ENCODE measurements around the gene C10orf120. TPM values are rescaled to one million over a fixed set of nuclear protein-coding genes. Genes with fewer than 3 reads are reported as not detected.

C10orf120 gene
- total RNA-seq, 1 experiment from 2014 or later: not detected

DNA sequence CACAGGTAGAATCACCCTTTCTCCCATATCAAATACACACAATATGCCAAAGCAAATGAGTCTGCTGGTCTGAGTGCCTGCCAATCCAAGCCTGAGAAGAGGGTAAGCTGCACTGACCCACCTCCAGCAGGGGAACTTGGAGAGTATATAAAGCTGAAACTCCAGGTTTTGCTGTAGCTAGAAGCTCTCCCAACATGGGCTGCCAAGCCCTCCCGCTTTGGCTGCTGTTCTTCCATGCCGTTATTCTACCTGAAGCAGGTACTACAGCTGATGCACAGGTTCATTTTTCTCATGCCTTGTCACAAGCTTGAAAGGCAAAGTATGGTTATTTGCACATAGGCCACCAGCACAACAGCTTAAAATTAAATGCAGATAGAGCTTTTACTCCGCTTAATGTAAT is 21.5 kb upstream of the C10orf120 start:
- H3K4me1 ChIP-seq (ENCODE audit: control insufficient read depth, insufficient read depth, low read length): no peaks in the 10 kb centered on the region
- intact Hi-C loops (cut with micrococcal nuclease; ENCODE audit: unreplicated experiment): no loop called here
- TF ChIP-seq POLR2AphosphoS5 (IDR thresholded peaks at IDR 0.05; ENCODE audit: low read depth, low read length): no peak
- TF ChIP-seq TCF7L2 (IDR thresholded peaks at IDR 0.05; ENCODE audit: low read depth, low read length): no peak
- no peak for TF ChIP-seq SIN3A (IDR thresholded peaks at IDR 0.05; ENCODE audit: borderline replicate concordance, insufficient read depth, low read depth, low read length)
- TF ChIP-seq, protein P1, sequence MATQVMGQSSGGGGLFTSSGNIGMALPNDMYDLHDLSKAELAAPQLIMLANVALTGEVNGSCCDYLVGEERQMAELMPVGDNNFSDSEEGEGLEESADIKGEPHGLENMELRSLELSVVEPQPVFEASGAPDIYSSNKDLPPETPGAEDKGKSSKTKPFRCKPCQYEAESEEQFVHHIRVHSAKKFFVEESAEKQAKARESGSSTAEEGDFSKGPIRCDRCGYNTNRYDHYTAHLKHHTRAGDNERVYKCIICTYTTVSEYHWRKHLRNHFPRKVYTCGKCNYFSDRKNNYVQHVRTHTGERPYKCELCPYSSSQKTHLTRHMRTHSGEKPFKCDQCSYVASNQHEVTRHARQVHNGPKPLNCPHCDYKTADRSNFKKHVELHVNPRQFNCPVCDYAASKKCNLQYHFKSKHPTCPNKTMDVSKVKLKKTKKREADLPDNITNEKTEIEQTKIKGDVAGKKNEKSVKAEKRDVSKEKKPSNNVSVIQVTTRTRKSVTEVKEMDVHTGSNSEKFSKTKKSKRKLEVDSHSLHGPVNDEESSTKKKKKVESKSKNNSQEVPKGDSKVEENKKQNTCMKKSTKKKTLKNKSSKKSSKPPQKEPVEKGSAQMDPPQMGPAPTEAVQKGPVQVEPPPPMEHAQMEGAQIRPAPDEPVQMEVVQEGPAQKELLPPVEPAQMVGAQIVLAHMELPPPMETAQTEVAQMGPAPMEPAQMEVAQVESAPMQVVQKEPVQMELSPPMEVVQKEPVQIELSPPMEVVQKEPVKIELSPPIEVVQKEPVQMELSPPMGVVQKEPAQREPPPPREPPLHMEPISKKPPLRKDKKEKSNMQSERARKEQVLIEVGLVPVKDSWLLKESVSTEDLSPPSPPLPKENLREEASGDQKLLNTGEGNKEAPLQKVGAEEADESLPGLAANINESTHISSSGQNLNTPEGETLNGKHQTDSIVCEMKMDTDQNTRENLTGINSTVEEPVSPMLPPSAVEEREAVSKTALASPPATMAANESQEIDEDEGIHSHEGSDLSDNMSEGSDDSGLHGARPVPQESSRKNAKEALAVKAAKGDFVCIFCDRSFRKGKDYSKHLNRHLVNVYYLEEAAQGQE (IDR thresholded peaks at IDR 0.05; ENCODE audit: insufficient read depth in 1 of 2, low read depth in 2 of 2, low read length in 1 of 2): no peak
- no TSS peak for BruUV-seq (replicated peaks)
- POLR2A ChIA-PET: no interaction called here
- H3K27ac ChIP-seq (ENCODE audit: low read length): no peak overlapping the region
- ATAC-seq: no peak
- CTCF ChIA-PET: no interaction called here
- H3K9me3 ChIP-seq (ENCODE audit: control insufficient read depth, insufficient read depth, low read depth, low read length): no peaks in the 10 kb centered on the region
- no peak overlapping the region for H3K4me3 ChIP-seq (ENCODE audit: low read depth in 2 of 2, low read length in 2 of 2)
- no peaks in the 10 kb centered on the region for H3K36me3 ChIP-seq (ENCODE audit: control insufficient read depth, insufficient read depth, low read length)
- no peak for DNase-seq (ENCODE audit: low read depth, low spot score)
- in situ Hi-C loops (cut with HindIII; ENCODE audit: low pct_unique_long_range_greater_than_20kb, low sequenced_read_pairs): no loop called here
- H3K27me3 ChIP-seq (ENCODE audit: control insufficient read depth, insufficient read depth, low read length): peaks cover 37% of the 10 kb centered on the region

DNA sequence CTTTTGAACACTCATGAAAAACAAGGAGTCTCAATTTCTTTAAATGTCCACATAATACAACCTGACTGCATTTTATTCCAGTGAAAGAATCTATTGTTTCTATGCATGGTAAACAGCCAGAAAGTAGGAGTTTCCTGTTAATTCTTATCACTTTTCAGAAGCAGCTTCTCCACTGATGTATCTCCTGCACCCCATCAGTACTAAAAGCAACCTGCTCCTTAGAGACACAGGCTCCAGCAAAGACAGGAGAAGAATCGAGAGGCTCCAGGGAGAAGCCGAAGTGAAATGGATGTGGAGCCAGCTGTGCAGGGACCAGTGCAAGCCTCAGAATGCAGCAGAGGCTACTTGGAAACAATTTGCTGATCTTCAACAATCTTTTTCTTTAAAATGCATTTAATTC is 16.4 kb upstream of the C10orf120 start:
- Histone ChIP-seq H3K9me3 (ENCODE audit: control insufficient read depth, insufficient read depth, low read depth, low read length) (no peaks in the 10 kb centered on the region), H3K36me3 (ENCODE audit: control insufficient read depth, insufficient read depth, low read length) (no peaks in the 10 kb centered on the region), H3K27me3 (ENCODE audit: control insufficient read depth, insufficient read depth, low read length) (peaks cover 49% of the 10 kb centered on the region), H3K4me1 (ENCODE audit: control insufficient read depth, insufficient read depth, low read length) (no peaks in the 10 kb centered on the region), H3K4me3 (ENCODE audit: low read depth in 2 of 2, low read length in 2 of 2) (no peak overlapping the region), H3K27ac (ENCODE audit: low read length) (no peak overlapping the region)
- BruUV-seq (replicated peaks): no TSS peak
- ATAC-seq: no peak
- intact Hi-C loops (cut with micrococcal nuclease; ENCODE audit: unreplicated experiment): no loop called here
- ChIA-PET POLR2A (no interaction called here), CTCF (no interaction called here)
- in situ Hi-C loops (cut with HindIII; ENCODE audit: low pct_unique_long_range_greater_than_20kb, low sequenced_read_pairs): no loop called here
- DNase-seq (ENCODE audit: low read depth, low spot score): no peak
- TF ChIP-seq POLR2AphosphoS5 (IDR thresholded peaks at IDR 0.05; ENCODE audit: low read depth, low read length) (no peak), SIN3A (IDR thresholded peaks at IDR 0.05; ENCODE audit: borderline replicate concordance, insufficient read depth, low read depth, low read length) (no peak), TCF7L2 (IDR thresholded peaks at IDR 0.05; ENCODE audit: low read depth, low read length) (no peak)
- TF ChIP-seq, protein P1 (IDR thresholded peaks at IDR 0.05; ENCODE audit: insufficient read depth in 1 of 2, low read depth in 2 of 2, low read length in 1 of 2): no peak
- TF ChIP-seq, protein P2, sequence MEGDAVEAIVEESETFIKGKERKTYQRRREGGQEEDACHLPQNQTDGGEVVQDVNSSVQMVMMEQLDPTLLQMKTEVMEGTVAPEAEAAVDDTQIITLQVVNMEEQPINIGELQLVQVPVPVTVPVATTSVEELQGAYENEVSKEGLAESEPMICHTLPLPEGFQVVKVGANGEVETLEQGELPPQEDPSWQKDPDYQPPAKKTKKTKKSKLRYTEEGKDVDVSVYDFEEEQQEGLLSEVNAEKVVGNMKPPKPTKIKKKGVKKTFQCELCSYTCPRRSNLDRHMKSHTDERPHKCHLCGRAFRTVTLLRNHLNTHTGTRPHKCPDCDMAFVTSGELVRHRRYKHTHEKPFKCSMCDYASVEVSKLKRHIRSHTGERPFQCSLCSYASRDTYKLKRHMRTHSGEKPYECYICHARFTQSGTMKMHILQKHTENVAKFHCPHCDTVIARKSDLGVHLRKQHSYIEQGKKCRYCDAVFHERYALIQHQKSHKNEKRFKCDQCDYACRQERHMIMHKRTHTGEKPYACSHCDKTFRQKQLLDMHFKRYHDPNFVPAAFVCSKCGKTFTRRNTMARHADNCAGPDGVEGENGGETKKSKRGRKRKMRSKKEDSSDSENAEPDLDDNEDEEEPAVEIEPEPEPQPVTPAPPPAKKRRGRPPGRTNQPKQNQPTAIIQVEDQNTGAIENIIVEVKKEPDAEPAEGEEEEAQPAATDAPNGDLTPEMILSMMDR (IDR thresholded peaks at IDR 0.05): no peak
